ENCODE measurements around the gene PCDH1.
"Not testable (repeated sequence)": the region's sequence is repeated elsewhere in the genome, so short reads cannot be mapped to it uniquely, and the experiment has no call there.

The PCDH1 gene

DNA sequence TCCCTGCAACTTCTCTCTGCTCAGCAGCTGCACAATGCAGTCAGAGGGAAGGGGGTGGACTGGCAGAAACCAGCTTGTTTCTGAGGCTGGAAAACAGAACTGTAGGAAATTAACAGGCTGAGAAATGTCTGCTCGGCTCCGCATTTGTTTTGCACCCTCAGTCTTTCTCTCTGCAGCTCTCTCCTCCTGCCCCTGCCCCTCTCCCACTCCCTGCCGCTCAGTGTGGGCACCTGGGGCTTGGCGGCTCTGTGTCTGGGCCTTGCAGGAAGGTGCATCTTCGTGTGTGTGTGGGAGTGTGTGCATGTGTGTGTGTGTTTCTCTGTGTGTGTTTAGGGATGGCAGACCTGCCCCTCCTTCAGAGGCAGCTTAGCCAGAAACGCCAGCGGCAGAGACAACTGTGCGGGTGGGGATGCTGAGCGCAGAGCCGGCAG, 53.0 kb downstream of the PCDH1 start:
- no peak for DNase-seq (ENCODE audit: low read depth)
- H3K4me3 ChIP-seq (ENCODE audit: control insufficient read depth, low read depth, low read length), result no peak overlapping the region
- TF ChIP-seq, protein P1, sequence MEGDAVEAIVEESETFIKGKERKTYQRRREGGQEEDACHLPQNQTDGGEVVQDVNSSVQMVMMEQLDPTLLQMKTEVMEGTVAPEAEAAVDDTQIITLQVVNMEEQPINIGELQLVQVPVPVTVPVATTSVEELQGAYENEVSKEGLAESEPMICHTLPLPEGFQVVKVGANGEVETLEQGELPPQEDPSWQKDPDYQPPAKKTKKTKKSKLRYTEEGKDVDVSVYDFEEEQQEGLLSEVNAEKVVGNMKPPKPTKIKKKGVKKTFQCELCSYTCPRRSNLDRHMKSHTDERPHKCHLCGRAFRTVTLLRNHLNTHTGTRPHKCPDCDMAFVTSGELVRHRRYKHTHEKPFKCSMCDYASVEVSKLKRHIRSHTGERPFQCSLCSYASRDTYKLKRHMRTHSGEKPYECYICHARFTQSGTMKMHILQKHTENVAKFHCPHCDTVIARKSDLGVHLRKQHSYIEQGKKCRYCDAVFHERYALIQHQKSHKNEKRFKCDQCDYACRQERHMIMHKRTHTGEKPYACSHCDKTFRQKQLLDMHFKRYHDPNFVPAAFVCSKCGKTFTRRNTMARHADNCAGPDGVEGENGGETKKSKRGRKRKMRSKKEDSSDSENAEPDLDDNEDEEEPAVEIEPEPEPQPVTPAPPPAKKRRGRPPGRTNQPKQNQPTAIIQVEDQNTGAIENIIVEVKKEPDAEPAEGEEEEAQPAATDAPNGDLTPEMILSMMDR (conservative IDR thresholded peaks at IDR 0.05; ENCODE audit: control insufficient read depth, insufficient read depth, low read depth, low read length), result no peak

DNA sequence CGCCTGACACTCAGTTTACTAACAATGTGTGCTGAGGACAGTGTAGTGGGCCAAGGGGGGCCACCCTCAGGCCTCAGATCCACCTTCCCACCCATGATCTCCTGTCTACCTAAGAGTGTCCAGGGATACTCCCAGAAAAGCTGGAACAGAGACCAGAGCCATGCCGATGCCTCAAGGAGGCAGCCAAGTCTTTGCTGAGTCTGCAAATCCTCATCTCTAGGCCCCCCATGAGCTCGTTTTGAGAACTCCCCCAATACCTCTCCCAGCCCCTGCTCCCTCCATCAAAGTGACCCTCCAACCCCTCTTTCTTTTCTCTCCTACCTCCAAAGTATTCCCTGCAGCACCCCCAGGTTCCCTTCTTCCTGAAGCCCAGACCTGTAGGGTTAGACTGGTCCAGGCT, 53.5 kb downstream of the PCDH1 start:
- TF ChIP-seq, protein P1 (conservative IDR thresholded peaks at IDR 0.05; ENCODE audit: control insufficient read depth, insufficient read depth, low read depth, low read length), result no peak
- DNase-seq (ENCODE audit: low read depth), result no peak
- H3K4me3 ChIP-seq (ENCODE audit: control insufficient read depth, low read depth, low read length), result no peak overlapping the region

DNA sequence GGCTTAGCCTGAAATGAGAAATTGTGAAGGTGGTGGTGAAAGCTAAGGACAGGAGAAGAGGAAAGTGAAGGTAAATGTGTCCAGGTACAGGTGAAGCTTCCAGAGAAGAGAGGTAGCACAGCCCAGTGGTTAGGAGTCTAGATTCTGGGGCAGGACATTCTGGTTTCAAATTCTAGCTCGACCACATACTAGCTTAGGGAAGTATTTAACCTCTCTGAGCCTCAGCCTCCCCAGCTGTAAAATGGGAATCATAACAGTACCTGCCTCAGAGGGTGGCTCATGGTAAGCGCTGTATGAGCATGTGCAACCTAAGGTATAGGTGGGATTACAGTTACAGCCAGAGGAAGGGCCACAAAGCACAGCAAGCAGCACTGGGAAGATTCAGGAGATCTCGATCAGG, 55.2 kb downstream of the PCDH1 start:
- TF ChIP-seq, protein P1 (conservative IDR thresholded peaks at IDR 0.05; ENCODE audit: control insufficient read depth, insufficient read depth, low read depth, low read length), result no peak
- no peak for DNase-seq (ENCODE audit: low read depth)
- H3K4me3 ChIP-seq (ENCODE audit: control insufficient read depth, low read depth, low read length), result no peak overlapping the region

DNA sequence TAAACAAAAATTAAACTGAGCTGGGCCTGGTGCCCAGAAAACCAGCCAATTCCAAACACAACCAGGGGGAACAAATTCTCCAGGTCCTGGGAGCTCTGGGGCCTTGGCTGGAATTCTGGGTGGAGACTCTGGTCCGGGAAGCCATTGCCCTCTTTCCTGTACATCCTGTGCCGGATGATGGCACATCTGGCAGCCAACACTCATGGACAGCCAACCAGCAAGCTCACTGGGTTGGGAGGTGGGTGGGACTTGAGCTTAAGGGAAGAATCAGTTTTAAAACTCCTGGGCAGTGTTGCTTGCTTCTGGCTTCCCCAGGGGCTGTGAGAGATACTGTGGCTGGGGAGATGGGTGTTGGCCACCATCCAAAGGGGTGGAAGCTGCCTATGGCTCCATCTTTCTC, 56.1 kb downstream of the PCDH1 start:
- H3K4me3 ChIP-seq (ENCODE audit: control insufficient read depth, low read depth, low read length), result no peak overlapping the region
- TF ChIP-seq, protein P1 (conservative IDR thresholded peaks at IDR 0.05; ENCODE audit: control insufficient read depth, insufficient read depth, low read depth, low read length), result no peak
- peak; percentile 18 for DNase-seq (ENCODE audit: low read depth)

DNA sequence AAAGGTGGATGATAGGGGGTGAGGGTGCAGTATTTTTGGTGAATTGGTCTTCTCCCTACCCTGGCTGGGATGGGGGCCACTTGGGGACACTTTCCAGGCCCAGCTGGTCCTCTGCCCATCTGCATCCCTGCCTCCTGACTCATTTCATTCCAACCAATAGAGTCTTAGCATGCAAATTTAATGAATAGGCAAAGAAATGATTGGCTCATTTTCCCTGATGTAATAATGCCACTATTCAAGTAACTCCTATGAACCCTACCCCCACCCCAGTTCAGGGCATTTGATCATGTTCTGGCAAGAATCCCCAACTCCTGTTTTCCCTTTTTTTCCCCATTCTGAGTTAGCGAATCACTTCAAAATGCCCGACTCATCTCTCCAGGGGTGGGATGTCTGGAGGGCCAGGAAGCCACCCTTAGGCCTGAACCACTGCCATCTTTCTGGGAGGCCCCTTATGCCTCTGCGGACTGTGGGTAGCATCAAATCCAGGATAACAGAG, 56.7 kb downstream of the PCDH1 start:
- TF ChIP-seq, protein P1 (conservative IDR thresholded peaks at IDR 0.05; ENCODE audit: control insufficient read depth, insufficient read depth, low read depth, low read length), result no peak
- H3K4me3 ChIP-seq (ENCODE audit: control insufficient read depth, low read depth, low read length), result no peak overlapping the region
- peak; percentile 83 for DNase-seq (ENCODE audit: low read depth)

DNA sequence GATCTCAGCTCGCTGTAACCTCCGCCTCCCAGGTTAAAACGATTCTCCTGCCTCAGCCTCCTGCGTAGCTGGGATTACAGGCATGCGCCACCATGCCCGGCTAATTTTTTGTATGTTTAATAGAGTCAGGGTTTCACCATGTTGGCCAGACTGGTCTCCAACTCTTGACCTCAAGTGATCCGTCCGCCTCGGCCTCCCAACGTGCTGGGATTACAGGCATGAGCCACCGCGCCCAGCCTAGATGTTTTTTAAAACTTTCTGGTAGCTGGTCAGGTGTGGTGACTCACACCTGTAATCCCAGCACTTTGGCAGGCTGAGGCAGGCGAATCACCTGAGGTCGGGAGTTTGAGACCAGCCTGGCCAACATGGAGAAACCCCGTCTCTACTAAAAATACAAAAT, 57.5 kb downstream of the PCDH1 start:
- not testable (repeated sequence) for DNase-seq (ENCODE audit: low read depth); H3K4me3 ChIP-seq (ENCODE audit: control insufficient read depth, low read depth, low read length)

DNA sequence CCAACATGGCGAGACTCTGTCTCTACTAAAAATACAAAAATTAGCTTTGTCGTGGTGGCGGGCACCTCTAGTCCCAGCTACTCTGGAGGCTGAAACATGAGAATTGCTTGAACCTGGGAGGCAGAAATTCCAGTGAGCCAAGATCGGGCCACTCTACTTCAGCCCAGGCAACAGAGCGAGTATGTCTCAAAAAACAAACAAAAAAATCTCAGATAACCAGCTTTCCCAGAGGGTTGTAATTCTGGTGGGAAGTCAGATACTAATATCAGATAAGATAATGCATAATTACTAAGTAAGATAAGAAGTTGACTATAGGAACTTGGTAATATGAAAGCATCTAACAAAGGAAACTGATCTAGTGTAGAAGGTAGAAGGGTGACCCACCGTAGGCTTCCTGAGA, 60.6 kb downstream of the PCDH1 start:
- TF ChIP-seq, protein P1 (conservative IDR thresholded peaks at IDR 0.05; ENCODE audit: control insufficient read depth, insufficient read depth, low read depth, low read length), result no peak

More for the DNA sequence above, 60.6 kb downstream of the PCDH1 start:
- DNase-seq (ENCODE audit: low read depth), result no peak
- H3K4me3 ChIP-seq (ENCODE audit: control insufficient read depth, low read depth, low read length), result no peak overlapping the region

Measured in fibroblast of mammary gland (primary cell).